Loucy (cell line): Measurements from ENCODE around the gene CDK1.

Experiments used
- H2AFZ ChIP-seq: fragments of 200-600 bp; sonication (generic); 2 replicates; pipeline ENCODE4 v1.6.0; 2016; ENCODE audit warnings: antibody characterized with exemption, mild to moderate bottlenecking, low read length, moderate library complexity
- H3F3A ChIP-seq: fragments of 200-600 bp; 2 replicates; pipeline ENCODE4 v1.6.0; 2016; ENCODE audit warnings: antibody characterized with exemption, low read depth, mild to moderate bottlenecking
- H3K27me3 ChIP-seq: fragments of 200-600 bp; sonication (generic); 2 replicates; pipeline ENCODE4 v1.6.1; 2014; ENCODE audit warnings: low read length, mild to moderate bottlenecking; ENCODE audit not compliant: insufficient read depth, poor library complexity, severe bottlenecking
- H3K36me3 ChIP-seq: fragments of 200-600 bp; sonication (generic); 2 replicates; pipeline ENCODE4 v1.6.1; 2016; ENCODE audit warnings: low read length; ENCODE audit not compliant: insufficient read depth
- H3K4me1 ChIP-seq: fragments of 200-600 bp; sonication (generic); 2 replicates; pipeline ENCODE4 v1.5.1; 2014; ENCODE audit warnings: low read length, mild to moderate bottlenecking; ENCODE audit not compliant: insufficient read depth, poor library complexity, severe bottlenecking
- H3K4me2 ChIP-seq: fragments of 200-600 bp; sonication (generic); 2 replicates; pipeline ENCODE4 v1.6.0; 2014; ENCODE audit warnings: antibody characterized with exemption, low read length, low read depth, mild to moderate bottlenecking; ENCODE audit not compliant: poor library complexity, severe bottlenecking
- H3K4me3 ChIP-seq: fragments of 200-600 bp; sonication (generic); 2 replicates; pipeline ENCODE4 v1.5.1; 2014; ENCODE audit warnings: low read length, mild to moderate bottlenecking, mixed read lengths; ENCODE audit not compliant: poor library complexity, severe bottlenecking
- H3K79me2 ChIP-seq: fragments of 200-600 bp; sonication (generic); 2 replicates; pipeline ENCODE4 v1.6.1; 2014; ENCODE audit warnings: low read length; ENCODE audit not compliant: insufficient read depth
- H3K9ac ChIP-seq: fragments of 200-600 bp; sonication (generic); 2 replicates; pipeline ENCODE4 v1.6.0; 2014; ENCODE audit warnings: mild to moderate bottlenecking, low read depth, low read length, moderate library complexity; ENCODE audit not compliant: poor library complexity, severe bottlenecking
- H3K9me2 ChIP-seq: fragments of 200-600 bp; sonication (generic); replicated peaks from 2 replicates; pipeline ENCODE4 v1.6.1; 2016; ENCODE audit warnings: low read depth, low read length, mixed read lengths
- H3K9me3 ChIP-seq: fragments of 200-600 bp; sonication (generic); 2 replicates; pipeline ENCODE4 v1.6.1; 2014; ENCODE audit warnings: mild to moderate bottlenecking, antibody characterized with exemption, low read length, low read depth; ENCODE audit not compliant: insufficient read depth
- H4K20me1 ChIP-seq: fragments of 200-600 bp; sonication (generic); 2 replicates; pipeline ENCODE4 v1.6.0; 2014; ENCODE audit warnings: antibody characterized with exemption, low read length, mild to moderate bottlenecking; ENCODE audit not compliant: insufficient read depth, poor library complexity, severe bottlenecking
- CTCF ChIP-seq: fragments of 200-600 bp; sonication (generic); conservative IDR thresholded peaks from 2 replicates; pipeline ENCODE4 v1.5.1; 2014; ENCODE audit warnings: mild to moderate bottlenecking, antibody characterized with exemption, low read length
- EZH2phosphoT487 ChIP-seq: fragments of 200-600 bp; IDR thresholded peaks from 2 replicates; pipeline ENCODE4 v1.6.1; 2018; ENCODE audit warnings: antibody characterized with exemption, mild to moderate bottlenecking, moderate library complexity, borderline replicate concordance

The CDK1 gene

GRCh38 chr10:60784641-60785040 lies 6.4 kb downstream of the CDK1 start:
- H3K4me2 ChIP-seq, result peak overlapping the region; percentile 98
- H3K79me2 ChIP-seq, result peaks cover 100% of the 10 kb centered on the region
- H3K9ac ChIP-seq, result peak overlapping the region; percentile 99
- no peak for TF ChIP-seq CTCF
- TF ChIP-seq EZH2phosphoT487, result no peak
- H3K27me3 ChIP-seq, result no peaks in the 10 kb centered on the region
- H3K36me3 ChIP-seq, result peaks cover 72% of the 10 kb centered on the region
- H3K9me3 ChIP-seq, result no peaks in the 10 kb centered on the region
- no peaks in the 10 kb centered on the region for H3K9me2 ChIP-seq
- H2AFZ ChIP-seq, result no peak overlapping the region
- H3K4me3 ChIP-seq, result peak overlapping the region; percentile 95
- peaks cover 78% of the 10 kb centered on the region for H3K4me1 ChIP-seq
- no peaks in the 10 kb centered on the region for H3F3A ChIP-seq
- peaks cover 96% of the 10 kb centered on the region for H4K20me1 ChIP-seq

GRCh38 chr10:60788544-60788943 lies 10.3 kb downstream of the CDK1 start:
- H3K4me2 ChIP-seq, result peak overlapping the region; percentile 98

GRCh38 chr10:60789340-60789739 lies 11.1 kb downstream of the CDK1 start:
- Histone ChIP-seq H3K27me3 (no peaks in the 10 kb centered on the region), H3F3A (no peaks in the 10 kb centered on the region), H3K9me3 (no peaks in the 10 kb centered on the region), H3K4me3 (peak overlapping the region; percentile 95), H3K36me3 (peaks cover 92% of the 10 kb centered on the region), H2AFZ (no peak overlapping the region), H3K4me1 (peaks cover 66% of the 10 kb centered on the region), H3K4me2 (peak overlapping the region; percentile 98), H3K9ac (no peak overlapping the region), H3K79me2 (peaks cover 98% of the 10 kb centered on the region), H4K20me1 (peaks cover 86% of the 10 kb centered on the region), H3K9me2 (no peaks in the 10 kb centered on the region)
- TF ChIP-seq EZH2phosphoT487 (no peak), CTCF (no peak)

More at GRCh38 chr10:60788544-60788943, 10.3 kb downstream of the CDK1 start:
- H3K27me3 ChIP-seq, result no peaks in the 10 kb centered on the region
- H3K9me3 ChIP-seq, result no peaks in the 10 kb centered on the region
- peaks cover 88% of the 10 kb centered on the region for H4K20me1 ChIP-seq
- H3K9me2 ChIP-seq, result no peaks in the 10 kb centered on the region
- H3K36me3 ChIP-seq, result peaks cover 90% of the 10 kb centered on the region
- no peak overlapping the region for H2AFZ ChIP-seq
- no peaks in the 10 kb centered on the region for H3F3A ChIP-seq
- peaks cover 73% of the 10 kb centered on the region for H3K4me1 ChIP-seq
- H3K79me2 ChIP-seq, result peaks cover 100% of the 10 kb centered on the region
- peak overlapping the region; percentile 95 for H3K4me3 ChIP-seq
- H3K9ac ChIP-seq, result peak overlapping the region; percentile 99
- TF ChIP-seq EZH2phosphoT487 (no peak), CTCF (no peak)
